GM23338 (cell line): ENCODE results near the gene TFCP2. TPM values are rescaled to one million over a fixed set of nuclear protein-coding genes. Genes with fewer than 3 reads are reported as not detected.

Experiments used
- ATAC-seq: fragments of 200-7000 bp; cut with Tn5 transposase; 3 replicates; pipeline ENCODE4 v1.9.1; 2020
- DNase-seq: peaks from one replicate; pipeline ENCODE4 v3.0.0-alpha.2; 2015; ENCODE audit warnings: low spot score
- H2AFZ ChIP-seq: fragments of 200-600 bp; sonication (generic); 2 replicates; pipeline ENCODE4 v1.8.0; 2016; ENCODE audit warnings: antibody characterized with exemption, mild to moderate bottlenecking, moderate library complexity
- H3F3A ChIP-seq: fragments of 200-600 bp; sonication (generic); replicated peaks from 2 replicates; pipeline ENCODE4 v1.8.0; 2017; ENCODE audit warnings: antibody characterized with exemption, mixed run types, low read depth
- H3K27ac ChIP-seq: fragments of 200-600 bp; sonication (generic); 2 replicates; pipeline ENCODE4 v1.6.1; 2016; ENCODE audit warnings: low read depth
- H3K27me3 ChIP-seq: fragments of 200-600 bp; sonication (generic); 2 replicates; pipeline ENCODE4 v1.8.0; 2016; ENCODE audit warnings: mild to moderate bottlenecking, mixed run types, moderate library complexity; ENCODE audit not compliant: insufficient read depth
- H3K36me3 ChIP-seq: fragments of 200-600 bp; sonication (generic); 2 replicates; pipeline ENCODE4 v1.8.0; 2016; ENCODE audit warnings: mild to moderate bottlenecking; ENCODE audit not compliant: insufficient read depth
- H3K4me1 ChIP-seq: fragments of 200-600 bp; sonication (generic); 2 replicates; pipeline ENCODE4 v1.8.0; 2016; ENCODE audit warnings: mild to moderate bottlenecking, moderate library complexity; ENCODE audit not compliant: insufficient read depth
- H3K4me2 ChIP-seq: fragments of 200-600 bp; sonication (generic); 2 replicates; pipeline ENCODE4 v1.7.1; 2017; ENCODE audit warnings: mixed run types
- H3K4me3 ChIP-seq: fragments of 200-600 bp; sonication (generic); 2 replicates; pipeline ENCODE4 v1.6.1; 2016; ENCODE audit warnings: mixed run types
- H3K79me2 ChIP-seq: fragments of 200-600 bp; sonication (generic); replicated peaks from 2 replicates; pipeline ENCODE4 v1.8.0; 2017; ENCODE audit warnings: mild to moderate bottlenecking; ENCODE audit not compliant: insufficient read depth
- H3K9me2 ChIP-seq: fragments of 200-600 bp; sonication (generic); 2 replicates; pipeline ENCODE4 v1.8.0; 2017; ENCODE audit not compliant: insufficient read depth
- H4K20me1 ChIP-seq: fragments of 200-600 bp; sonication (generic); replicated peaks from 2 replicates; pipeline ENCODE4 v1.8.0; 2017; ENCODE audit warnings: mild to moderate bottlenecking; ENCODE audit not compliant: insufficient read depth
- H3K27ac Mint-ChIP-seq: 2 replicates; pipeline ENCODE4 v1.8.0; 2020; ENCODE audit warnings: inconsistent platforms, mild to moderate bottlenecking, moderate library complexity, mixed read lengths
- H3K27me3 Mint-ChIP-seq: 3 replicates; pipeline ENCODE4 v1.8.0; 2022; ENCODE audit warnings: low read depth, mild to moderate bottlenecking, moderate library complexity, mixed read lengths, inconsistent platforms; ENCODE audit not compliant: insufficient read depth, poor library complexity
- H3K36me3 Mint-ChIP-seq: 3 replicates; pipeline ENCODE4 v1.8.0; 2021; ENCODE audit warnings: low read depth, mild to moderate bottlenecking, inconsistent platforms, moderate library complexity, mixed read lengths
- H3K4me1 Mint-ChIP-seq: 3 replicates; pipeline ENCODE4 v1.8.0; 2020; ENCODE audit warnings: mild to moderate bottlenecking, inconsistent platforms, mixed read lengths
- H3K4me3 Mint-ChIP-seq: 3 replicates; pipeline ENCODE4 v1.8.0; 2021; ENCODE audit warnings: moderate library complexity, mild to moderate bottlenecking, inconsistent platforms, mixed read lengths
- H3K9me3 Mint-ChIP-seq: 3 replicates; pipeline ENCODE4 v1.8.0; 2020; ENCODE audit warnings: moderate library complexity, mild to moderate bottlenecking, inconsistent platforms, mixed read lengths
- CREB1 ChIP-seq: fragments of 250-450 bp; sonication (Bioruptor Pico); IDR thresholded peaks from 2 replicates; pipeline ENCODE4 v1.5.0; 2020; ENCODE audit warnings: low read depth, mild to moderate bottlenecking, moderate library complexity
- ETS1 ChIP-seq: IDR thresholded peaks from 2 replicates; pipeline ENCODE4 v1.6.1; 2016; ENCODE audit warnings: antibody characterized with exemption
- EZH2 ChIP-seq: fragments of 200-600 bp; sonication (generic); IDR thresholded peaks from one replicate; pipeline ENCODE4 v1.8.0; 2017; ENCODE audit warnings: antibody characterized with exemption, mild to moderate bottlenecking, low read depth; ENCODE audit not compliant: unreplicated experiment
- EZH2phosphoT487 ChIP-seq: fragments of 200-600 bp; sonication (generic); IDR thresholded peaks from one replicate; pipeline ENCODE4 v1.8.1; 2018; ENCODE audit warnings: antibody characterized with exemption; ENCODE audit not compliant: unreplicated experiment
- JUNB ChIP-seq: IDR thresholded peaks from one replicate; pipeline ENCODE4 v1.6.1; 2016; ENCODE audit warnings: antibody characterized with exemption; ENCODE audit not compliant: unreplicated experiment
- NANOG ChIP-seq: IDR thresholded peaks from 2 replicates; pipeline ENCODE4 v1.6.1; 2016; ENCODE audit warnings: antibody characterized with exemption, borderline replicate concordance
- STAT1 ChIP-seq: IDR thresholded peaks from one replicate; pipeline ENCODE4 v1.6.1; 2016; ENCODE audit warnings: antibody characterized with exemption; ENCODE audit not compliant: unreplicated experiment
- ZNF114 ChIP-seq: fragments of 250-450 bp; sonication (Bioruptor Pico); IDR thresholded peaks from 2 replicates; pipeline ENCODE4 v1.5.0; 2020; ENCODE audit warnings: mild to moderate bottlenecking, moderate library complexity
- ZNF331 ChIP-seq: fragments of 250-450 bp; sonication (Bioruptor Pico); IDR thresholded peaks from 2 replicates; pipeline ENCODE4 v1.5.0; 2020; ENCODE audit warnings: low read depth, mild to moderate bottlenecking, moderate library complexity
- ZNF462 ChIP-seq: fragments of 250-450 bp; sonication (Bioruptor Pico); IDR thresholded peaks from 2 replicates; pipeline ENCODE4 v1.5.0; 2020; ENCODE audit warnings: mild to moderate bottlenecking, moderate library complexity
- polyA plus RNA-seq: library from polyadenylated mRNA; unstranded; fragments of >200 nt; fragmentation: Nextera tagmentation; extraction: Ambion mirVana; gene quantifications from 2 replicates; pipeline ENCODE4 v1.2.1, GENCODE V29; 2016
- total RNA-seq: library from RNA; depleted of rRNA; stranded (reverse); fragments of >200 nt; shearing (Covaris generic); gene quantifications from 2 replicates; pipeline ENCODE4 v1.2.3, GENCODE V29; 2014

Gene TFCP2
- total and polyA plus RNA-seq, 2 experiments from 2014 or later = 15.2 to 30.5 TPM

- no peak for TF ChIP-seq ZNF462 (CRISPR knock-in tag)
Observed at GRCh38 chr12:51205350-51205749, 32.4 kb upstream of the TFCP2 start (continued).

GRCh38 chr12:51202718-51203117 lies 29.8 kb upstream of the TFCP2 start:
- Mint-ChIP-seq H3K27ac (no peak overlapping the region), H3K27me3 (peaks cover 9% of the 10 kb centered on the region), H3K4me1 (no peaks in the 10 kb centered on the region; the same call in 2 of the 3 replicates), H3K4me3 (no peak overlapping the region), H3K9me3 (no peaks in the 10 kb centered on the region), H3K36me3 (0 out of 3 replicates have a peak, but pooled peaks cover 3% of the 10 kb centered on the region)
- Histone ChIP-seq H4K20me1 (no peaks in the 10 kb centered on the region), H3F3A (no peaks in the 10 kb centered on the region), H3K79me2 (no peaks in the 10 kb centered on the region), H2AFZ (no peak overlapping the region), H3K4me2 (no peak overlapping the region), H3K4me1 (no peaks in the 10 kb centered on the region), H3K9me2 (no peaks in the 10 kb centered on the region), H3K27me3 (no peaks in the 10 kb centered on the region), H3K4me3 (no peak overlapping the region), H3K27ac (no peak overlapping the region), H3K36me3 (no peaks in the 10 kb centered on the region)
- DNase-seq (no peak), ATAC-seq (no peak)
- TF ChIP-seq NANOG (no peak), JUNB (no peak), ETS1 (no peak), CREB1 (CRISPR knock-in tag) (no peak), EZH2 (no peak), ZNF331 (CRISPR knock-in tag) (no peak), EZH2phosphoT487 (no peak), ZNF462 (CRISPR knock-in tag) (no peak), ZNF114 (CRISPR knock-in tag) (no peak), STAT1 (no peak)
